ENCODE measurements around the gene CEP57. TPM values are rescaled to one million over a fixed set of nuclear protein-coding genes. Genes with fewer than 3 reads are reported as not detected.

Gene CEP57
- total RNA-seq, 1 donor from 2014 or later, result 61.3 TPM

- Mint-ChIP-seq H3K4me1 (ENCODE audit: unreplicated experiment) (peaks cover 9% of the 10 kb centered on the region), H3K27me3 (no peaks in the 10 kb centered on the region), H3K4me3 (no peak overlapping the region), H3K9me3 (no peaks in the 10 kb centered on the region), H3K27ac (peak overlapping the region; percentile 50), H3K36me3 (peaks cover 26% of the 10 kb centered on the region)
- DNase-seq (ENCODE audit: extremely low spot score, unreplicated experiment), result no peak
- TF ChIP-seq CTCF (conservative IDR thresholded peaks at IDR 0.05), result peak; percentile 94
Measured at GRCh38 chr11:95835768-95836488, 45.6 kb downstream of the CEP57 start.

GRCh38 chr11:95845167-95845566, 54.9 kb downstream of the CEP57 start:
- no peak overlapping the region for H3K27ac Mint-ChIP-seq
- H3K27me3 Mint-ChIP-seq, result no peaks in the 10 kb centered on the region
- peaks cover 20% of the 10 kb centered on the region for H3K36me3 Mint-ChIP-seq
- H3K4me1 Mint-ChIP-seq (ENCODE audit: unreplicated experiment), result no peaks in the 10 kb centered on the region
- no peaks in the 10 kb centered on the region for H3K9me3 Mint-ChIP-seq
- H3K4me3 Mint-ChIP-seq, result no peak overlapping the region
- DNase-seq (ENCODE audit: extremely low spot score, unreplicated experiment), result no peak
- TF ChIP-seq CTCF (conservative IDR thresholded peaks at IDR 0.05), result no peak

- Mint-ChIP-seq H3K4me3 (no peak overlapping the region), H3K27ac (no peak overlapping the region), H3K36me3 (peaks cover 23% of the 10 kb centered on the region), H3K9me3 (no peaks in the 10 kb centered on the region), H3K27me3 (no peaks in the 10 kb centered on the region), H3K4me1 (ENCODE audit: unreplicated experiment) (peaks cover 3% of the 10 kb centered on the region)
- no peak for DNase-seq (ENCODE audit: extremely low spot score, unreplicated experiment)
- peak; percentile 65 for TF ChIP-seq CTCF (conservative IDR thresholded peaks at IDR 0.05)
Measured at GRCh38 chr11:95849087-95849825, 59.0 kb downstream of the CEP57 start.

GRCh38 chr11:95850137-95850536, 59.8 kb downstream of the CEP57 start:
- no peak for DNase-seq (ENCODE audit: extremely low spot score, unreplicated experiment)
- Mint-ChIP-seq H3K4me1 (ENCODE audit: unreplicated experiment) (peaks cover 5% of the 10 kb centered on the region), H3K27ac (no peak overlapping the region), H3K27me3 (no peaks in the 10 kb centered on the region), H3K9me3 (no peaks in the 10 kb centered on the region), H3K36me3 (peaks cover 16% of the 10 kb centered on the region), H3K4me3 (no peak overlapping the region)
- TF ChIP-seq CTCF (conservative IDR thresholded peaks at IDR 0.05), result no peak

- no peak for DNase-seq (ENCODE audit: extremely low spot score, unreplicated experiment)
- Mint-ChIP-seq H3K4me3 (no peak overlapping the region), H3K36me3 (peaks cover 20% of the 10 kb centered on the region), H3K27me3 (no peaks in the 10 kb centered on the region), H3K9me3 (no peaks in the 10 kb centered on the region), H3K4me1 (ENCODE audit: unreplicated experiment) (peaks cover 5% of the 10 kb centered on the region), H3K27ac (no peak overlapping the region)
- no peak for TF ChIP-seq CTCF (conservative IDR thresholded peaks at IDR 0.05)
Measured at GRCh38 chr11:95853138-95853537, 62.8 kb downstream of the CEP57 start.

All from type B pancreatic cell (in vitro differentiated cells).